IMR-90 (cell line): ENCODE data around the gene TTF2. TPM values are rescaled to one million over a fixed set of nuclear protein-coding genes. Genes with fewer than 3 reads are reported as not detected.

Experiments
- ATAC-seq: fragments of 200-7000 bp; cut with Tn5 transposase; 2 replicates; pipeline ENCODE4 v1.9.1; 2020; ENCODE audit warnings: low read depth, mild to moderate bottlenecking, moderate library complexity
- BruUV-seq: library from RNA; stranded (reverse); fragments of 400-500 nt; replicated peaks from 2 replicates; lab custom pipeline; 2021; lab: Mats Ljungman, UMichigan
- CTCF ChIA-PET: fragments of 300-600 bp; formaldehyde crosslinking; extraction: SDS; loops from one replicate; lab custom pipeline; 2021; ENCODE audit warnings: antibody characterized with exemption; lab: Yijun Ruan, JAX
- POLR2A ChIA-PET: fragments of 300-600 bp; sonication (Branson Sonifier 250); formaldehyde crosslinking; loops from one replicate; lab custom pipeline; 2022; ENCODE audit warnings: antibody characterized with exemption; ENCODE audit not compliant: unreplicated experiment; lab: Charles Lee
- DNase-seq: peaks from one replicate; pipeline ENCODE4 v3.0.0; 2013
- H2AFZ ChIP-seq: replicated peaks from 2 replicates; pipeline ENCODE3; 2013; ENCODE audit warnings: low read length, mild to moderate bottlenecking; ENCODE audit not compliant: poor library complexity
- H2AK5ac ChIP-seq: 2 replicates; pipeline ENCODE4 v1.6.1; 2013; ENCODE audit warnings: low read depth, low read length, inconsistent platforms
- H2AK9ac ChIP-seq: replicated peaks from 2 replicates; pipeline ENCODE3; 2013; ENCODE audit warnings: mild to moderate bottlenecking, low read depth, low read length, moderate library complexity; ENCODE audit not compliant: poor library complexity
- H2BK120ac ChIP-seq: 2 replicates; pipeline ENCODE4 v1.6.1; 2013; ENCODE audit warnings: low read depth, low read length, inconsistent platforms
- H2BK15ac ChIP-seq: 3 replicates; pipeline ENCODE4 v1.6.1; 2013; ENCODE audit warnings: low read depth, low read length, inconsistent platforms
- H2BK20ac ChIP-seq: 2 replicates; pipeline ENCODE4 v1.6.1; 2013; ENCODE audit warnings: low read depth, mild to moderate bottlenecking, inconsistent platforms, low read length, moderate library complexity
- H2BK5ac ChIP-seq: 2 replicates; pipeline ENCODE4 v1.6.1; 2013; ENCODE audit warnings: mild to moderate bottlenecking, low read depth, low read length, inconsistent platforms; ENCODE audit not compliant: poor library complexity, severe bottlenecking
- H3K14ac ChIP-seq: replicated peaks from 2 replicates; pipeline ENCODE4 v1.6.1; 2013; ENCODE audit warnings: low read depth, low read length, inconsistent platforms
- H3K18ac ChIP-seq: 2 replicates; pipeline ENCODE4 v1.6.1; 2013; ENCODE audit warnings: low read depth, low read length, control low read depth
- H3K23ac ChIP-seq: 2 replicates; pipeline ENCODE4 v1.6.1; 2013; ENCODE audit warnings: low read depth, low read length, inconsistent platforms
- H3K27ac ChIP-seq: 2 replicates; pipeline ENCODE4 v1.5.1; 2013; ENCODE audit warnings: mild to moderate bottlenecking, control low read depth, low read length; ENCODE audit not compliant: insufficient read depth
- H3K27me3 ChIP-seq: 2 replicates; pipeline ENCODE4 v1.6.1; 2013; ENCODE audit warnings: low read length; ENCODE audit not compliant: control insufficient read depth, insufficient read depth
- H3K36me3 ChIP-seq: 2 replicates; pipeline ENCODE4 v1.6.1; 2013; ENCODE audit warnings: low read length, mixed read lengths; ENCODE audit not compliant: control insufficient read depth, insufficient read depth
- H3K4ac ChIP-seq: 2 replicates; pipeline ENCODE4 v1.6.1; 2013; ENCODE audit warnings: low read depth, low read length, inconsistent platforms
- H3K4me1 ChIP-seq: 2 replicates; pipeline ENCODE4 v1.6.1; 2013; ENCODE audit warnings: low read length, mixed read lengths; ENCODE audit not compliant: control insufficient read depth, insufficient read depth
- H3K4me2 ChIP-seq: 2 replicates; pipeline ENCODE4 v1.6.1; 2013; ENCODE audit warnings: low read depth, mild to moderate bottlenecking, control low read depth, low read length, moderate library complexity
- H3K4me3 ChIP-seq: 2 replicates; pipeline ENCODE4 v1.5.1; 2013; ENCODE audit warnings: low read depth, mild to moderate bottlenecking, control low read depth, low read length, moderate library complexity; ENCODE audit not compliant: insufficient read depth
- H3K56ac ChIP-seq: 2 replicates; pipeline ENCODE4 v1.6.1; 2013; ENCODE audit warnings: low read length, inconsistent platforms; ENCODE audit not compliant: insufficient read depth; ENCODE audit errors: extremely low read depth
- H3K79me1 ChIP-seq, 2 experiments: 2 replicates each; pipeline ENCODE4 v1.6.1; 2013; ENCODE audit warnings: low read length in 2 of 2, inconsistent platforms in 1 of 2, low read depth in 1 of 2
- H3K9ac ChIP-seq: 2 replicates; pipeline ENCODE4 v1.6.1; 2013; ENCODE audit warnings: low read depth, low read length, control low read depth
- H3K9me1 ChIP-seq: 2 replicates; pipeline ENCODE4 v1.6.1; 2013; ENCODE audit warnings: low read length, inconsistent platforms; ENCODE audit not compliant: insufficient read depth
- H3K9me3 ChIP-seq: 2 replicates; pipeline ENCODE4 v1.6.1; 2013; ENCODE audit warnings: low read length; ENCODE audit not compliant: control insufficient read depth, insufficient read depth
- H4K20me1 ChIP-seq: 2 replicates; pipeline ENCODE4 v1.6.1; 2013; ENCODE audit warnings: low read length, inconsistent platforms; ENCODE audit not compliant: insufficient read depth
- H4K5ac ChIP-seq: 2 replicates; pipeline ENCODE4 v1.6.1; 2013; ENCODE audit warnings: mild to moderate bottlenecking, low read depth, low read length, control low read depth
- H4K8ac ChIP-seq, 2 experiments: 2 replicates each; pipeline ENCODE4 v1.6.1; 2013; ENCODE audit warnings: low read depth in 2 of 2, low read length in 2 of 2, control low read depth in 1 of 2, inconsistent platforms in 1 of 2
- H4K91ac ChIP-seq: 2 replicates; pipeline ENCODE4 v1.6.1; 2013; ENCODE audit warnings: low read depth, low read length, inconsistent platforms; ENCODE audit not compliant: insufficient read depth
- CEBPB ChIP-seq: IDR thresholded peaks from 2 replicates; pipeline ENCODE4 v1.6.1; 2012; ENCODE audit warnings: low read depth, low read length, improper control_type of control experiment
- CHD1 ChIP-seq: IDR thresholded peaks from 2 replicates; pipeline ENCODE4 v1.6.1; 2012; ENCODE audit warnings: low read depth, low read length, improper control_type of control experiment
- CTCF ChIP-seq: conservative IDR thresholded peaks from 2 replicates; pipeline ENCODE4 v1.5.1; 2012; ENCODE audit warnings: mild to moderate bottlenecking, low read depth, low read length, improper control_type of control experiment
- MAFK ChIP-seq: IDR thresholded peaks from 2 replicates; pipeline ENCODE4 v1.6.1; 2012; ENCODE audit warnings: low read depth, low read length, improper control_type of control experiment
- MXI1 ChIP-seq: IDR thresholded peaks from 2 replicates; pipeline ENCODE4 v1.6.1; 2012; ENCODE audit warnings: low read depth, mild to moderate bottlenecking, low read length, moderate library complexity, borderline replicate concordance
- NFE2L2 ChIP-seq: fragments of 150-350 bp; IDR thresholded peaks from 2 replicates; pipeline ENCODE4 v1.6.1; 2016; ENCODE audit warnings: low read depth, mild to moderate bottlenecking, low read length
- POLR2A ChIP-seq: IDR thresholded peaks from 2 replicates; pipeline ENCODE4 v1.6.1; 2012; ENCODE audit warnings: mild to moderate bottlenecking, low read depth, low read length
- RAD21 ChIP-seq: IDR thresholded peaks from 2 replicates; pipeline ENCODE4 v1.6.1; 2012; ENCODE audit warnings: low read length, improper control_type of control experiment
- RFX5 ChIP-seq: IDR thresholded peaks from 2 replicates; pipeline ENCODE4 v1.8.0; 2012; ENCODE audit warnings: low read depth, mild to moderate bottlenecking, low read length, moderate library complexity
- SMC3 ChIP-seq: fragments of 150-350 bp; IDR thresholded peaks from 2 replicates; pipeline ENCODE4 v1.6.1; 2016; ENCODE audit warnings: low read depth, mild to moderate bottlenecking, antibody characterized with exemption, low read length, moderate library complexity
- USF2 ChIP-seq: fragments of 150-350 bp; IDR thresholded peaks from 2 replicates; pipeline ENCODE4 v1.6.1; 2017; ENCODE audit warnings: mild to moderate bottlenecking, antibody characterized with exemption, low read length, low read depth
- WGBS, 2 experiments: methylation state at CpG; one replicate each; pipeline versions ENCODE4 v1.1.5 to v1.1.7; 2013; ENCODE audit warnings: missing lambda C conversion rate in 2 of 2; ENCODE audit not compliant: insufficient read length in 1 of 2; ENCODE audit errors: extremely low coverage in 2 of 2; 5-methylcytosine and 5-hydroxymethylcytosine counted together
- dilution Hi-C: fragments of 300-500 bp; cut with HindIII; formaldehyde crosslinking; loops from one replicate; pipeline ENCODE4 v1.14.3; 2018; ENCODE audit warnings: low sequenced_read_pairs; ENCODE audit not compliant: unreplicated experiment
- in situ Hi-C: fragments of 300-500 bp; cut with MboI; formaldehyde crosslinking; loops from 3 replicates; pipeline ENCODE4 v1.14.3; 2019; ENCODE audit warnings: low sequenced_read_pairs, inconsistent platforms, mixed read lengths
- intact Hi-C: fragments of 100-400 bp; cut with micrococcal nuclease; formaldehyde crosslinking; loops from 2 replicates; pipeline ENCODE4 v1.10.0; 2022
- polyA plus RNA-seq, 3 experiments: library from polyadenylated mRNA; depleted of rRNA; stranded (reverse); fragments of >200 nt; gene quantifications; 2 replicates each; pipeline ENCODE4 v1.2.3, GENCODE V29; 2012; ENCODE audit warnings: low replicate concordance in 1 of 3
- total RNA-seq: library from RNA; depleted of rRNA; stranded (reverse); fragments of >200 nt; gene quantifications from 2 replicates; pipeline ENCODE4 v1.2.3, GENCODE V29; 2012

Gene TTF2
- total and polyA plus RNA-seq, 2 of the 4 experiments (the other 2 are of a cell fraction) = 11.5 to 14.7 TPM

GRCh38 chr1:117017648-117018047 lies 42.5 kb upstream of the TTF2 start:
- CTCF ChIA-PET = no interaction called here
- H2BK20ac ChIP-seq = no peak overlapping the region
- POLR2A ChIA-PET = no interaction called here
- no peaks in the 10 kb centered on the region for H4K20me1 ChIP-seq
- H2AK9ac ChIP-seq = no peak overlapping the region
- no peak overlapping the region for H3K4ac ChIP-seq
- DNase-seq = no peak
- no peak overlapping the region for H2BK15ac ChIP-seq
- no peaks in the 10 kb centered on the region for H3K9me1 ChIP-seq
- H3K4me1 ChIP-seq = no peaks in the 10 kb centered on the region
- H2BK5ac ChIP-seq = no peak overlapping the region
- TF ChIP-seq MAFK (no peak), CHD1 (no peak), RAD21 (no peak), RFX5 (no peak), SMC3 (no peak), USF2 (no peak), NFE2L2 (no peak), CEBPB (no peak), MXI1 (no peak), POLR2A (no peak), CTCF (no peak)
- no peak overlapping the region for H4K91ac ChIP-seq
- dilution Hi-C loops (no loop called here), in situ Hi-C loops (no loop called here), intact Hi-C loops (no loop called here)
- H3K23ac ChIP-seq = no peak overlapping the region
- no peak overlapping the region for H3K4me2 ChIP-seq
- no peak overlapping the region for H2AK5ac ChIP-seq
- H4K5ac ChIP-seq = no peak overlapping the region
- H2AFZ ChIP-seq = no peak overlapping the region
- no peaks in the 10 kb centered on the region; the same call in 1 of the 2 replicates for H3K27me3 ChIP-seq
- H3K9me3 ChIP-seq = no peaks in the 10 kb centered on the region
- no peaks in the 10 kb centered on the region for H3K36me3 ChIP-seq
- H3K9ac ChIP-seq = no peak overlapping the region
- no peaks in the 10 kb centered on the region for H3K79me1 ChIP-seq
- no peak overlapping the region for H3K14ac ChIP-seq
- H4K8ac ChIP-seq = no peak overlapping the region
- no peak overlapping the region for H3K27ac ChIP-seq
- H3K56ac ChIP-seq = no peak overlapping the region
- H3K4me3 ChIP-seq = no peak overlapping the region
- ATAC-seq = no peak
- H3K18ac ChIP-seq = no peak overlapping the region
- no peak overlapping the region for H2BK120ac ChIP-seq
- no TSS peak for BruUV-seq
- WGBS, 2 experiments = no CpG with 5 or more reads among the region's 3 CpGs
